ENCODE results near the gene CAMK1D.

Gene CAMK1D

GRCh38 chr10:12822126-12822892 lies 473.0 kb downstream of the CAMK1D start:
- H3K27ac ChIP-seq (ENCODE audit: low read depth, low read length): no peak overlapping the region
- no peaks in the 10 kb centered on the region for H3K9me3 ChIP-seq (ENCODE audit: control insufficient read depth, insufficient read depth, low read length)
- no peak overlapping the region for H3K4me3 ChIP-seq (ENCODE audit: low read depth, low read length)
- no peaks in the 10 kb centered on the region for H3K27me3 ChIP-seq (ENCODE audit: control insufficient read depth, insufficient read depth, low read length)
- no peak overlapping the region for H3K9ac ChIP-seq (ENCODE audit: low read depth, low read length)
- no peaks in the 10 kb centered on the region for H3K36me3 ChIP-seq (ENCODE audit: control insufficient read depth, insufficient read depth, low read length)
- peaks cover 9% of the 10 kb centered on the region for H3K4me1 ChIP-seq (ENCODE audit: control insufficient read depth, insufficient read depth, low read length)

- no peak overlapping the region for H3K27ac ChIP-seq (ENCODE audit: low read depth, low read length)
- no peaks in the 10 kb centered on the region for H3K36me3 ChIP-seq (ENCODE audit: control insufficient read depth, insufficient read depth, low read length)
- peaks cover 9% of the 10 kb centered on the region for H3K4me1 ChIP-seq (ENCODE audit: control insufficient read depth, insufficient read depth, low read length)
- no peak overlapping the region for H3K9ac ChIP-seq (ENCODE audit: low read depth, low read length)
- H3K27me3 ChIP-seq (ENCODE audit: control insufficient read depth, insufficient read depth, low read length): no peaks in the 10 kb centered on the region
- H3K9me3 ChIP-seq (ENCODE audit: control insufficient read depth, insufficient read depth, low read length): no peaks in the 10 kb centered on the region
- H3K4me3 ChIP-seq (ENCODE audit: low read depth, low read length): no peak overlapping the region
Observed at GRCh38 chr10:12822893-12823170, 473.5 kb downstream of the CAMK1D start.

DNA sequence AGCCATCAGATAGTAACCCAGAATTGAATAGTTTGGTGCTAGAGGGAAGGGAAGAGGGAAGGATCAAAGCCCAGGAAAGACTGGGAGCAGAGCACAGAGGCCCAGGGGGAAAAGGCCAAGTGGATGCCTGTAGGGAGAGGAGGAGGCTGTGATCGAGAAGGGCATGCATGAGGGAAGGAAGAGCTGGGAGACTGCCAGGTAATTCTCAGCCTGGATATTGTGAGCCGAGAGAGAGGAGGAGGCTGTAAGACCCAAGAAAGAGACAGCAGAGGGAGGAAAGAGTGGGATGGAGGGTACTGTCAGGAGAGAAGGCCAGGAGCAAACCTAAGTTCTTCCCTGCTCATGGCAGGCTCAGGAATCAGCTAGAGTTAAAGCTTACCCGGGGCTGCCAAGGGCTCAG lies 474.0 kb downstream of the CAMK1D start:
- no peak overlapping the region for H3K9ac ChIP-seq (ENCODE audit: low read depth, low read length)

DNA sequence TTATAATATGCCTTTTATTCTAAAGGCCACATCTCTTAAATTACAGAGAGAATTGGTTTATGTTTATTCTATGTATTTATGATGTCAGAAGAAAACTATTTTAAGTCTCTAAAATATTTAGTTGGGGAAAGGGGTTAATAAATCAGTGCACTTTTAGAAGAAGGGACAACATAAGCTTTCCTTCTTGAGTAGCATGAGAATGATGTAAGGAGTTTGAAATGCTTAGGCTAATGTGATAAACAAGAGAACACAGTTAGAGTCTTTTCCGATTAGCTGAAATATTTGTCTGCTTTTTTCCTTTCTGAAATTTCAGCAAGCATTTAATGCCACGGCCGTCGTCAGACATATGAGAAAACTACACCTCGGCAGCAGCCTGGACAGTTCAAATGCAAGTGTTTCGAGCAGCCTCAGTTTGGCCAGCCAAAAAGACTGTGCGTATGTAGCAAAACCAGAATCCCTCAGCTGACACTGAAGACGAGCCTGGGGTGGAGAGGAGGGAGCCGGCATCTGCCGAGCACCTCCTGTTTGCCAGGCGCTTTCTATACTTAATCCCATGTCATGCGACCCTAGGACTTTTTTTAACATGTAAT lies 476.0 kb downstream of the CAMK1D start:
- no peaks in the 10 kb centered on the region for H3K27me3 ChIP-seq (ENCODE audit: control insufficient read depth, insufficient read depth, low read length)
- H3K4me1 ChIP-seq (ENCODE audit: control insufficient read depth, insufficient read depth, low read length): no peaks in the 10 kb centered on the region
- no peak overlapping the region for H3K9ac ChIP-seq (ENCODE audit: low read depth, low read length)
- no peaks in the 10 kb centered on the region for H3K36me3 ChIP-seq (ENCODE audit: control insufficient read depth, insufficient read depth, low read length)
- no peaks in the 10 kb centered on the region for H3K9me3 ChIP-seq (ENCODE audit: control insufficient read depth, insufficient read depth, low read length)
- no peak overlapping the region for H3K4me3 ChIP-seq (ENCODE audit: low read depth, low read length)
- H3K27ac ChIP-seq (ENCODE audit: low read depth, low read length): no peak overlapping the region

More for the DNA sequence above, 474.0 kb downstream of the CAMK1D start:
- Histone ChIP-seq H3K27me3 (ENCODE audit: control insufficient read depth, insufficient read depth, low read length) (no peaks in the 10 kb centered on the region), H3K27ac (ENCODE audit: low read depth, low read length) (no peak overlapping the region), H3K4me3 (ENCODE audit: low read depth, low read length) (no peak overlapping the region), H3K4me1 (ENCODE audit: control insufficient read depth, insufficient read depth, low read length) (peaks cover 9% of the 10 kb centered on the region), H3K9me3 (ENCODE audit: control insufficient read depth, insufficient read depth, low read length) (no peaks in the 10 kb centered on the region), H3K36me3 (ENCODE audit: control insufficient read depth, insufficient read depth, low read length) (no peaks in the 10 kb centered on the region)

DNA sequence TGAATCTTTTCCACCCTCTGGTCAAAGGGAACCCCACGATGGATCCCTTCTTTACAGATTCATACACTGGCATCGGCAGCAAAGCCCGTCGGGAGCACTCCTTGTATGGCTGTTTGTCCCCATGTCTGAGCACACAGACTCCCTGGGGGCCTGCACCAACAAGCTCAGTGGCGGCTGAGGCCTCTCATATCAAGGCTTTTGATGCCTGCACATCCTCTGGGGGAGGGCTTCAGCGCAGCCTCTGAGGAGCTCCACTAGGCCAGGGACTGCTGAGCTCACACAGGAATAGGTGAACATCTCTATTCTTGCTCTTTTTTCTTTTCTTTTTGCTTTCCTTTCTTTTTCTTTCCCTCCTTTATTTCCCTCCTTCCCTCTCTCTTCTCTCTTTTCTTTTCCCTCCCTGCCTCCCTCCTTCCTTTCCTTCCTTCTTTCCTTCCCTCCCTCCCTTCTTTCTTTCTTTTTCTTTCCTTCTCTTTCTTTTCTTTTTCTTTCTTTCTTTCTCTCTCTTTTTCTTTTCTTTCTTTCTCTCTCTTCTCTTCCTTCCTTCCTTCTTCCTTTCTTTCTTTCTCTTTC lies 477.5 kb downstream of the CAMK1D start:
- Histone ChIP-seq H3K9me3 (ENCODE audit: control insufficient read depth, insufficient read depth, low read length) (no peaks in the 10 kb centered on the region), H3K4me3 (ENCODE audit: low read depth, low read length) (no peak overlapping the region), H3K27ac (ENCODE audit: low read depth, low read length) (no peak overlapping the region), H3K27me3 (ENCODE audit: control insufficient read depth, insufficient read depth, low read length) (no peaks in the 10 kb centered on the region), H3K36me3 (ENCODE audit: control insufficient read depth, insufficient read depth, low read length) (no peaks in the 10 kb centered on the region), H3K4me1 (ENCODE audit: control insufficient read depth, insufficient read depth, low read length) (no peaks in the 10 kb centered on the region), H3K9ac (ENCODE audit: low read depth, low read length) (no peak overlapping the region)

- Histone ChIP-seq H3K4me1 (ENCODE audit: control insufficient read depth, insufficient read depth, low read length) (no peaks in the 10 kb centered on the region), H3K36me3 (ENCODE audit: control insufficient read depth, insufficient read depth, low read length) (no peaks in the 10 kb centered on the region), H3K27ac (ENCODE audit: low read depth, low read length) (no peak overlapping the region), H3K9ac (ENCODE audit: low read depth, low read length) (no peak overlapping the region), H3K4me3 (ENCODE audit: low read depth, low read length) (no peak overlapping the region), H3K9me3 (ENCODE audit: control insufficient read depth, insufficient read depth, low read length) (no peaks in the 10 kb centered on the region), H3K27me3 (ENCODE audit: control insufficient read depth, insufficient read depth, low read length) (no peaks in the 10 kb centered on the region)
Observed at GRCh38 chr10:12828736-12829135, 479.4 kb downstream of the CAMK1D start.

DNA sequence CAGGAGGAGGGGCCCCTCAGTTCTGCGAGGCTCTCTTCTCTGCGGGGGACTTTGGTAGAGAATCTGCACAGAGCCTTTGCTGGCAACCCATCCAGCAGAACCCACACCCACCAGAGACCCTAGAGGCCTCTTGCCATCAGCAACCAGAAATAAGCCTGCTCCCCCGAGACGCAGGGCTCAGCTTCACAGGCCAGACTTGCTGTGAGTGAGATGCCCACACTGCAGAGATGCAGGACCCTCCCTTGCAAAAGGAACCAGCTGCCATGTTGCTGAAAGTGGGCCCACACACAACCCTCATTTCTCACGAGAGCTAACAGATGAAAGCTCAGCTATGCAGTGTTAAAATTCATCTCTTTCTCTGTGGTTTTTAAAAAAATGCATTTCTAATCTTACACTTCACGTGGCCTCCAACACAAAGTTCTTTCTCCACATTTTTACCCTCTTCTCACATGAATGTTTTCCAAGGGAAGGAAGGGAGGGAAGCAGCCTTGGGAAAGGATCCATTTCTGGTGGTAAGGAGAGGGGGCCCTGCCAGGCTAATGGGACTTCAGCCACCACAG lies 480.6 kb downstream of the CAMK1D start:
- Histone ChIP-seq H3K27me3 (ENCODE audit: control insufficient read depth, insufficient read depth, low read length) (no peaks in the 10 kb centered on the region), H3K4me3 (ENCODE audit: low read depth, low read length) (no peak overlapping the region), H3K9ac (ENCODE audit: low read depth, low read length) (no peak overlapping the region), H3K27ac (ENCODE audit: low read depth, low read length) (no peak overlapping the region), H3K9me3 (ENCODE audit: control insufficient read depth, insufficient read depth, low read length) (no peaks in the 10 kb centered on the region), H3K4me1 (ENCODE audit: control insufficient read depth, insufficient read depth, low read length) (no peaks in the 10 kb centered on the region), H3K36me3 (ENCODE audit: control insufficient read depth, insufficient read depth, low read length) (no peaks in the 10 kb centered on the region)

GRCh38 chr10:12832096-12832495 lies 482.7 kb downstream of the CAMK1D start:
- H3K4me3 ChIP-seq (ENCODE audit: low read depth, low read length): no peak overlapping the region
- no peaks in the 10 kb centered on the region for H3K27me3 ChIP-seq (ENCODE audit: control insufficient read depth, insufficient read depth, low read length)
- H3K9ac ChIP-seq (ENCODE audit: low read depth, low read length): no peak overlapping the region
- no peak overlapping the region for H3K27ac ChIP-seq (ENCODE audit: low read depth, low read length)
- no peaks in the 10 kb centered on the region for H3K36me3 ChIP-seq (ENCODE audit: control insufficient read depth, insufficient read depth, low read length)
- no peaks in the 10 kb centered on the region for H3K9me3 ChIP-seq (ENCODE audit: control insufficient read depth, insufficient read depth, low read length)
- no peaks in the 10 kb centered on the region for H3K4me1 ChIP-seq (ENCODE audit: control insufficient read depth, insufficient read depth, low read length)

- H3K9me3 ChIP-seq (ENCODE audit: control insufficient read depth, insufficient read depth, low read length): no peaks in the 10 kb centered on the region
- no peaks in the 10 kb centered on the region for H3K4me1 ChIP-seq (ENCODE audit: control insufficient read depth, insufficient read depth, low read length)
- H3K27me3 ChIP-seq (ENCODE audit: control insufficient read depth, insufficient read depth, low read length): no peaks in the 10 kb centered on the region
- no peak overlapping the region for H3K4me3 ChIP-seq (ENCODE audit: low read depth, low read length)
- H3K36me3 ChIP-seq (ENCODE audit: control insufficient read depth, insufficient read depth, low read length): no peaks in the 10 kb centered on the region
- no peak overlapping the region for H3K9ac ChIP-seq (ENCODE audit: low read depth, low read length)
- H3K27ac ChIP-seq (ENCODE audit: low read depth, low read length): no peak overlapping the region
Observed at GRCh38 chr10:12833451-12833850, 484.1 kb downstream of the CAMK1D start.

DNA sequence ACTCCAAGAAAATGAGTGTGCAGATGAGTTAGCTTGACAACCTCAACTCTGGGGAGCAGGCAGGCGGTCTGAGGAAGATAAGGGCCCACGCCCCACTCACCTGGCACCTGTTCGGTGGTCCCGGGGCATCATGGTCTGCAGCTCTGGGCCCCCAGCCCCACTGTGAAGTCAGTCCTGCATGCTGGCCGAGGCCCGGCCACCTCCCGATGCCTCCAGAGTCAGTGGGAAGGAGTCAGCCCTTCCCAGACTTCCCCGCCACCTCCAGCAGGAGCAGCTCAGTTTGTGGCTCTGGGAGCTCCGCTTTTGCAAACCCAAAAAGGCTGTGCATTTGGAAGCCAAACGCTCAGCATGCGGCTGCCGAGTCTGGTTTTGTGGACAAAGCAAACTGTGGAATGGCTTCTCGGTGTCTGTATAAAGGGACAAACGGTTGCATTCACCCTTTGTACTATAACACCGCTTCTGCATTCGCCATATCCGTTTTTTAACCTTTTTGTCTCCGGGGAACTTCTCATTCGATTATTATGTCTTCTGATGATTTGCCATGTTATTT lies 484.8 kb downstream of the CAMK1D start:
- H3K4me1 ChIP-seq (ENCODE audit: control insufficient read depth, insufficient read depth, low read length): no peaks in the 10 kb centered on the region
- H3K4me3 ChIP-seq (ENCODE audit: low read depth, low read length): no peak overlapping the region
- no peaks in the 10 kb centered on the region for H3K9me3 ChIP-seq (ENCODE audit: control insufficient read depth, insufficient read depth, low read length)
- no peak overlapping the region for H3K27ac ChIP-seq (ENCODE audit: low read depth, low read length)
- no peak overlapping the region for H3K9ac ChIP-seq (ENCODE audit: low read depth, low read length)
- H3K36me3 ChIP-seq (ENCODE audit: control insufficient read depth, insufficient read depth, low read length): no peaks in the 10 kb centered on the region
- H3K27me3 ChIP-seq (ENCODE audit: control insufficient read depth, insufficient read depth, low read length): no peaks in the 10 kb centered on the region

- H3K27me3 ChIP-seq (ENCODE audit: control insufficient read depth, insufficient read depth, low read length): no peaks in the 10 kb centered on the region
- no peak overlapping the region for H3K4me3 ChIP-seq (ENCODE audit: low read depth, low read length)
- H3K36me3 ChIP-seq (ENCODE audit: control insufficient read depth, insufficient read depth, low read length): no peaks in the 10 kb centered on the region
- H3K9me3 ChIP-seq (ENCODE audit: control insufficient read depth, insufficient read depth, low read length): no peaks in the 10 kb centered on the region
- no peak overlapping the region for H3K9ac ChIP-seq (ENCODE audit: low read depth, low read length)
- H3K4me1 ChIP-seq (ENCODE audit: control insufficient read depth, insufficient read depth, low read length): no peaks in the 10 kb centered on the region; the same call in 1 of the 2 replicates
- no peak overlapping the region for H3K27ac ChIP-seq (ENCODE audit: low read depth, low read length)
Observed at GRCh38 chr10:12834721-12835120, 485.4 kb downstream of the CAMK1D start.

Data from HUES48 (cell line).